ENCODE results near the gene ENG. TPM values are rescaled to one million over a fixed set of nuclear protein-coding genes. Genes with fewer than 3 reads are reported as not detected.
A peak's percentile ranks its signal among the peaks of the same experiment; 100 is the strongest.

ENG gene
- polyA plus RNA-seq, 3 donors: 15.7 to 26.0 (median 17.9) TPM

- peaks cover 3 to 10% of the 10 kb centered on the region in 2 donors for H3K4me1 ChIP-seq (ENCODE audit: control insufficient read depth in 1 of 2, insufficient read depth in 2 of 2, low read length in 2 of 2)
- no peak overlapping the region for H3K27ac ChIP-seq (ENCODE audit: low read depth in 1 of 2, low read length in 2 of 2)
- H3K4me3 Mint-ChIP-seq: peak overlapping the region in 1 of 2 donors; percentile 82
- H3K36me3 Mint-ChIP-seq: no peaks in the 10 kb centered on the region
- no peak for DNase-seq
- H3K4me1 Mint-ChIP-seq: peaks cover 11% of the 10 kb centered on the region
- intact Hi-C loops (cut with micrococcal nuclease): loop anchor here in 1 of 2 donors (10.0 kb wide), 1 partner anchor 373 kb away; no protein-coding TSS in a partner anchor
- H3K27me3 ChIP-seq (ENCODE audit: control insufficient read depth in 2 of 2, insufficient read depth in 2 of 2, low read length in 2 of 2): peaks cover 6 to 20% of the 10 kb centered on the region in 2 donors
- H2AFZ ChIP-seq (ENCODE audit: insufficient read depth, low read depth, low read length, poor library complexity, severe bottlenecking): no peak overlapping the region
- 82% methylated on average over 13 of the region's 18 CpGs for WGBS (ENCODE audit: insufficient coverage)
- no peak overlapping the region for H3K9ac ChIP-seq (ENCODE audit: insufficient read depth, low read length, poor library complexity, severe bottlenecking)
- no peaks in the 10 kb centered on the region for H3K36me3 ChIP-seq (replicated peaks in 1 of 2; ENCODE audit: control insufficient read depth in 1 of 2, insufficient read depth in 2 of 2, low read length in 2 of 2)
- H3K79me2 ChIP-seq (ENCODE audit: insufficient read depth, low read length): no peaks in the 10 kb centered on the region
- H3K27me3 Mint-ChIP-seq (ENCODE audit: low read depth in 3 of 3): peaks cover 16 to 25% (median 18%) of the 10 kb centered on the region in 3 donors
- H3K4me3 ChIP-seq (replicated peaks in 1 of 3; ENCODE audit: low read depth in 2 of 3, low read length in 3 of 3): peak overlapping the region in 1 of 3 experiments; percentile 46
- H3K27ac Mint-ChIP-seq: peak overlapping the region in 1 of 7 donors; percentile 54
- no peaks in the 10 kb centered on the region for H3K9me3 ChIP-seq (replicated peaks in 1 of 2; ENCODE audit: control insufficient read depth in 1 of 2, insufficient read depth in 1 of 2, low read length in 2 of 2)
- H3K4me2 ChIP-seq (replicated peaks; ENCODE audit: extremely low read depth, low read length, poor library complexity, severe bottlenecking): peak overlapping the region; percentile 63
- no peaks in the 10 kb centered on the region for H4K20me1 ChIP-seq (ENCODE audit: insufficient read depth, low read length)
- TF ChIP-seq CTCF (IDR thresholded peaks at IDR 0.05): no peak
- peaks cover 0 to 5% (median 0%) of the 10 kb centered on the region in 7 donors for H3K9me3 Mint-ChIP-seq
Measured at GRCh38 chr9:127878001-127878651, 23.7 kb upstream of the ENG start.

DNA sequence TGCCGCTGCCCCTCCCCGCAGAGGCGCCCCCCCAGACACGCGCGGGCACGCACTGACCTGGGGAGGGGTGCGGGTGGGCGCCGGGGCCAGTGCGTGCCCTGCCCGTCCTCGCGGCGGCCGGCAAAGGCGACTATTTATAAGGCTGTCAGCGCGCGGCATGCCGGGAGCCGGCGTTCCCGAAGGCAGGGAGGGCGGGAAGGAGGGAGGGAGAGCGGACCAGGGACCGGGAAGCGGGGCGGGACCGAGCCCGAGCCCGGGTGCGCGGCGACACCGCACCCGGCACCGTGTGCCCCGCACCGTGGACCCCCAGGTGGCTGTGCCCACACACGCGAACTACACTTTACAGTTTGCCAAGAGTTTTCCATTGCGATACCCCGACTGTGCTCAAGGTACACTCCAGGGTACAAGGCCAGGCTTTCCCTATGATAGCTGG, 23.1 kb upstream of the ENG start, which contains the start of gene AK1:
TSS of gene AK1 (minus strand) at position 110 of the 433 bp plus-strand sequence. CDS start 3,058 bp downstream, outside the sequence.
- no peaks in the 10 kb centered on the region for H3K9me3 ChIP-seq (replicated peaks in 1 of 2; ENCODE audit: control insufficient read depth in 1 of 2, insufficient read depth in 1 of 2, low read length in 2 of 2)
- Mint-ChIP-seq H3K9me3 (peaks cover 0 to 5% (median 0%) of the 10 kb centered on the region in 7 donors), H3K36me3 (no peaks in the 10 kb centered on the region), H3K4me3 (peak within 1 kb of the TSS in 1 of 2 donors; percentile 84), H3K27me3 (ENCODE audit: low read depth in 3 of 3) (peaks cover 16 to 25% (median 18%) of the 10 kb centered on the region in 3 donors), H3K4me1 (peaks cover 8% of the 10 kb centered on the region), H3K27ac (peak within 1 kb of the TSS in 2 of 7 donors; percentile 50 to 54)
- H2AFZ ChIP-seq (ENCODE audit: insufficient read depth, low read depth, low read length, poor library complexity, severe bottlenecking): no peak within 1 kb of the TSS
- TF ChIP-seq CTCF (IDR thresholded peaks at IDR 0.05): no peak
- no peak within 1 kb of the TSS for H3K27ac ChIP-seq (ENCODE audit: low read depth in 1 of 2, low read length in 2 of 2)
- H3K4me1 ChIP-seq (ENCODE audit: control insufficient read depth in 1 of 2, insufficient read depth in 2 of 2, low read length in 2 of 2): peaks cover 3 to 10% of the 10 kb centered on the region in 2 donors
- peaks cover 6 to 20% of the 10 kb centered on the region in 2 donors for H3K27me3 ChIP-seq (ENCODE audit: control insufficient read depth in 2 of 2, insufficient read depth in 2 of 2, low read length in 2 of 2)
- no peak for DNase-seq
- intact Hi-C loops (cut with micrococcal nuclease): loop anchor here in 1 of 2 donors (10.0 kb wide), 1 partner anchor 373 kb away; no protein-coding TSS in a partner anchor
- H3K36me3 ChIP-seq (replicated peaks in 1 of 2; ENCODE audit: control insufficient read depth in 1 of 2, insufficient read depth in 2 of 2, low read length in 2 of 2): no peaks in the 10 kb centered on the region
- H3K79me2 ChIP-seq (ENCODE audit: insufficient read depth, low read length): no peaks in the 10 kb centered on the region
- H3K4me3 ChIP-seq (replicated peaks in 1 of 3; ENCODE audit: low read depth in 2 of 3, low read length in 3 of 3): peak within 1 kb of the TSS in 1 of 3 experiments; percentile 46
- peak within 1 kb of the TSS; percentile 8 for H3K9ac ChIP-seq (ENCODE audit: insufficient read depth, low read length, poor library complexity, severe bottlenecking)
- H4K20me1 ChIP-seq (ENCODE audit: insufficient read depth, low read length): no peaks in the 10 kb centered on the region
- 2% methylated on average over 40 of the region's 44 CpGs for WGBS (ENCODE audit: insufficient coverage)
- H3K4me2 ChIP-seq (replicated peaks; ENCODE audit: extremely low read depth, low read length, poor library complexity, severe bottlenecking): peak within 1 kb of the TSS; percentile 63

Data from CD14-positive monocyte (primary cell).